ENCODE data around the gene OPRL1. TPM values are rescaled to one million over a fixed set of nuclear protein-coding genes. Genes with fewer than 3 reads are reported as not detected.

Gene OPRL1
- total RNA-seq, 2 experiments from 2014 or later, result 0.61 to 0.63 TPM

GRCh38 chr20:64092258-64093012 lies 12.6 kb downstream of the OPRL1 start:
- H3K36me3 Mint-ChIP-seq (ENCODE audit: low read depth), result peaks cover 2% of the 10 kb centered on the region
- DNase-seq, result no peak
- peaks cover 2% of the 10 kb centered on the region for H3K9me3 Mint-ChIP-seq
- intact Hi-C loops (cut with micrococcal nuclease), result no loop called here
- POLR2A ChIA-PET, result no interaction called here
- H3K4me1 Mint-ChIP-seq (ENCODE audit: low read depth), result no peaks in the 10 kb centered on the region
- H3K4me3 Mint-ChIP-seq, result no peak overlapping the region
- no peak for ATAC-seq
- H3K27me3 Mint-ChIP-seq, result no peaks in the 10 kb centered on the region
- CTCF ChIA-PET, result interaction anchor here (1.1 kb wide), 1 partner anchor 9 kb away, joined by 3 read pairs; no protein-coding TSS in a partner anchor
- H3K27ac Mint-ChIP-seq, result no peak overlapping the region
- no peak for TF ChIP-seq CTCF (IDR thresholded peaks at IDR 0.05)

- H3K4me3 Mint-ChIP-seq, result no peak overlapping the region
- H3K4me1 Mint-ChIP-seq (ENCODE audit: low read depth), result no peaks in the 10 kb centered on the region
- DNase-seq, result no peak
- no peak for TF ChIP-seq CTCF (IDR thresholded peaks at IDR 0.05)
- peaks cover 2% of the 10 kb centered on the region for H3K9me3 Mint-ChIP-seq
- ChIA-PET POLR2A (no interaction called here), CTCF (interaction anchor here (1.1 kb wide), 1 partner anchor 8 kb away, joined by 3 read pairs; no protein-coding TSS in a partner anchor)
- no peak overlapping the region for H3K27ac Mint-ChIP-seq
- intact Hi-C loops (cut with micrococcal nuclease), result no loop called here
- peaks cover 2% of the 10 kb centered on the region for H3K36me3 Mint-ChIP-seq (ENCODE audit: low read depth)
- H3K27me3 Mint-ChIP-seq, result no peaks in the 10 kb centered on the region
- no peak for ATAC-seq
Measured at GRCh38 chr20:64093013-64093503, 13.2 kb downstream of the OPRL1 start.

GRCh38 chr20:64095455-64095854 lies 15.6 kb downstream of the OPRL1 start:
- ChIA-PET POLR2A (no interaction called here), CTCF (interaction anchor here (1.3 to 2.5 kb wide), 2 partner anchors 11 to 25 kb away, joined by 3 to 8 read pairs; partner anchors contain the start of gene LKAAEAR1)
- ATAC-seq, result no peak
- H3K9me3 Mint-ChIP-seq, result peaks cover 2% of the 10 kb centered on the region
- no peak overlapping the region for H3K4me3 Mint-ChIP-seq
- TF ChIP-seq CTCF (IDR thresholded peaks at IDR 0.05), result no peak
- no peak overlapping the region for H3K27ac Mint-ChIP-seq
- peaks cover 4% of the 10 kb centered on the region for H3K4me1 Mint-ChIP-seq (ENCODE audit: low read depth)
- no peaks in the 10 kb centered on the region for H3K27me3 Mint-ChIP-seq
- no peak for DNase-seq
- H3K36me3 Mint-ChIP-seq (ENCODE audit: low read depth), result peaks cover 2% of the 10 kb centered on the region
- intact Hi-C loops (cut with micrococcal nuclease), result no loop called here

GRCh38 chr20:64095927-64096326 lies 16.0 kb downstream of the OPRL1 start:
- Mint-ChIP-seq H3K9me3 (peaks cover 2% of the 10 kb centered on the region), H3K4me3 (no peak overlapping the region), H3K36me3 (ENCODE audit: low read depth) (peaks cover 2% of the 10 kb centered on the region), H3K27ac (no peak overlapping the region), H3K4me1 (ENCODE audit: low read depth) (peaks cover 9% of the 10 kb centered on the region), H3K27me3 (no peaks in the 10 kb centered on the region)
- CTCF ChIA-PET, result interaction anchor here (1.3 to 2.5 kb wide), 2 partner anchors 12 to 24 kb away, joined by 3 to 8 read pairs; partner anchors contain the start of gene LKAAEAR1
- DNase-seq (no peak), ATAC-seq (no peak)
- intact Hi-C loops (cut with micrococcal nuclease), result no loop called here
- no peak for TF ChIP-seq CTCF (IDR thresholded peaks at IDR 0.05)
- POLR2A ChIA-PET, result no interaction called here

- Mint-ChIP-seq H3K36me3 (ENCODE audit: low read depth) (peaks cover 2% of the 10 kb centered on the region), H3K27me3 (peaks cover 4% of the 10 kb centered on the region), H3K9me3 (peaks cover 2% of the 10 kb centered on the region), H3K4me3 (no peak overlapping the region), H3K4me1 (ENCODE audit: low read depth) (peaks cover 15% of the 10 kb centered on the region), H3K27ac (no peak overlapping the region)
- no peak for ATAC-seq
- intact Hi-C loops (cut with micrococcal nuclease), result no loop called here
- POLR2A ChIA-PET, result no interaction called here
- no peak for TF ChIP-seq CTCF (IDR thresholded peaks at IDR 0.05)
- no peak for DNase-seq
- CTCF ChIA-PET, result interaction anchor here (1.3 to 2.5 kb wide), 2 partner anchors 12 to 24 kb away, joined by 3 to 8 read pairs; partner anchors contain the start of gene LKAAEAR1
Measured at GRCh38 chr20:64096535-64096934, 16.7 kb downstream of the OPRL1 start.
